NCI-H446 treated with DMSO at 0.1 percent for 48 hours (cell line): ENCODE measurements around the gene ZIC1.

Source experiments
- DNase-seq: peaks from one replicate; lab custom pipeline; 2025; lab: John Stamatoyannopoulos, UW

The ZIC1 gene

GRCh38 chr3:147380387-147380951 is 28.7 kb upstream of the ZIC1 start:
- no peak for DNase-seq

GRCh38 chr3:147380977-147381376 is 28.2 kb upstream of the ZIC1 start:
- DNase-seq = no peak

- no peak for DNase-seq
Measured at GRCh38 chr3:147381596-147381995, 27.6 kb upstream of the ZIC1 start.

GRCh38 chr3:147383617-147384016 is 25.5 kb upstream of the ZIC1 start:
- DNase-seq = no peak

GRCh38 chr3:147384210-147385058 is 24.7 kb upstream of the ZIC1 start:
- no peak for DNase-seq

GRCh38 chr3:147385059-147386012 is 23.8 kb upstream of the ZIC1 start:
- no peak for DNase-seq

- no peak for DNase-seq
Measured at GRCh38 chr3:147387291-147387884, 21.8 kb upstream of the ZIC1 start.

- no peak for DNase-seq
Measured at GRCh38 chr3:147387885-147388699, 21.1 kb upstream of the ZIC1 start.

GRCh38 chr3:147388700-147389580 is 20.2 kb upstream of the ZIC1 start:
- DNase-seq = no peak

GRCh38 chr3:147389717-147390116 is 19.4 kb upstream of the ZIC1 start:
- no peak for DNase-seq

GRCh38 chr3:147390589-147391569 is 18.3 kb upstream of the ZIC1 start:
- no peak for DNase-seq

- no peak for DNase-seq
Measured at GRCh38 chr3:147391781-147392624, 17.2 kb upstream of the ZIC1 start.

GRCh38 chr3:147392625-147392946 is 16.6 kb upstream of the ZIC1 start:
- no peak for DNase-seq

GRCh38 chr3:147393261-147393942 is 15.8 kb upstream of the ZIC1 start:
- no peak for DNase-seq

GRCh38 chr3:147393943-147394883 is 15.0 kb upstream of the ZIC1 start:
- DNase-seq = no peak

- no peak for DNase-seq
Measured at GRCh38 chr3:147394884-147395225, 14.3 kb upstream of the ZIC1 start.
